ENCODE data around the gene ADSL. TPM values are rescaled to one million over a fixed set of nuclear protein-coding genes. Genes with fewer than 3 reads are reported as not detected.
"Not testable (repeated sequence)": the region's sequence is repeated elsewhere in the genome, so short reads cannot be mapped to it uniquely, and the experiment has no call there.

Gene ADSL
- total RNA-seq, 1 experiment from 2014 or later = 201 TPM

- H3K9me3 ChIP-seq (replicated peaks) = no peaks in the 10 kb centered on the region
- peaks cover 76% of the 10 kb centered on the region for H3K36me3 ChIP-seq
Observed at GRCh38 chr22:40366068-40366467, 19.8 kb downstream of the ADSL start.

GRCh38 chr22:40367342-40367741 lies 21.0 kb downstream of the ADSL start:
- DNase-seq (ENCODE audit: low read depth in 1 of 2, low spot score in 2 of 2) = no peak
- peaks cover 64% of the 10 kb centered on the region for H3K36me3 ChIP-seq
- H3K27ac ChIP-seq = no peak overlapping the region

More at GRCh38 chr22:40366068-40366467, 19.8 kb downstream of the ADSL start:
- no peak overlapping the region for H3K4me3 ChIP-seq
- no peaks in the 10 kb centered on the region for H3K27me3 ChIP-seq (replicated peaks)
- H3K4me1 ChIP-seq (replicated peaks) = no peaks in the 10 kb centered on the region
- no peak for DNase-seq (ENCODE audit: low read depth in 1 of 2, low spot score in 2 of 2)
- no peak overlapping the region for H3K27ac ChIP-seq

GRCh38 chr22:40368016-40368415 lies 21.7 kb downstream of the ADSL start:
- no peak overlapping the region for H3K27ac ChIP-seq
- DNase-seq (ENCODE audit: low read depth in 1 of 2, low spot score in 2 of 2) = no peak
- H3K27me3 ChIP-seq (replicated peaks) = no peaks in the 10 kb centered on the region
- H3K4me1 ChIP-seq (replicated peaks) = no peaks in the 10 kb centered on the region
- H3K36me3 ChIP-seq = peaks cover 58% of the 10 kb centered on the region
- H3K9me3 ChIP-seq (replicated peaks) = no peaks in the 10 kb centered on the region
- H3K4me3 ChIP-seq = no peak overlapping the region

More at GRCh38 chr22:40367342-40367741, 21.0 kb downstream of the ADSL start:
- Histone ChIP-seq H3K4me3 (no peak overlapping the region), H3K9me3 (replicated peaks) (no peaks in the 10 kb centered on the region), H3K4me1 (replicated peaks) (no peaks in the 10 kb centered on the region), H3K27me3 (replicated peaks) (no peaks in the 10 kb centered on the region)

- DNase-seq (ENCODE audit: low read depth in 1 of 2, low spot score in 2 of 2) = no peak
- Histone ChIP-seq H3K4me3 (no peak overlapping the region), H3K27ac (no peak overlapping the region), H3K27me3 (replicated peaks) (no peaks in the 10 kb centered on the region), H3K4me1 (replicated peaks) (no peaks in the 10 kb centered on the region), H3K9me3 (replicated peaks) (no peaks in the 10 kb centered on the region), H3K36me3 (peaks cover 55% of the 10 kb centered on the region)
Observed at GRCh38 chr22:40368836-40369235, 22.5 kb downstream of the ADSL start.

DNA sequence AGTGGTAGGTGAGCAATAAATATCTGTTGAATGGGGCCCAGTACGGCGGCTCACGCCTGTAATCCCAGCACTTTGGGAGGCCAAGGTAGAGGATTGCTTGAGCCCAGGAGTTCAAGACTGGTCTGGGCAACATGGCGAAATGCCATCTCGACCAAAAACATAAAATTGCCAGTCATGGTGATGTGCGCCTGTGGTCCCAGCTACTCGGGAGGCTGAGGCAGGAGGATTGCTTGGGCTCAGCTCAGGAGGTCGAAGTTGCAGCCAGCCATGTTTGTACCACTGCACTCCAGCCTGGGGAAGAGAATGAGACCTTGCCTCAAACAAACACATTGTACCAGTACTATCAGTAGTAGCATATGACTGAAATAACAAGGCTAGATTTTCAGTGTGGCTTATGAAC lies 28.3 kb downstream of the ADSL start:
- Histone ChIP-seq H3K36me3 (peaks cover 12% of the 10 kb centered on the region), H3K27me3 (replicated peaks) (no peaks in the 10 kb centered on the region), H3K9me3 (replicated peaks) (no peaks in the 10 kb centered on the region), H3K4me3 (no peak overlapping the region), H3K27ac (no peak overlapping the region), H3K4me1 (replicated peaks) (0 out of 2 replicates have a peak, but pooled peaks cover 4% of the 10 kb centered on the region)
- DNase-seq (ENCODE audit: low read depth in 1 of 2, low spot score in 2 of 2) = no peak

- H3K36me3 ChIP-seq = peaks cover 7% of the 10 kb centered on the region; the same call in 1 of the 2 replicates
- no peak for DNase-seq (ENCODE audit: low read depth in 1 of 2, low spot score in 2 of 2)
- no peak overlapping the region for H3K4me3 ChIP-seq
Observed at GRCh38 chr22:40376149-40376548, 29.8 kb downstream of the ADSL start.

GRCh38 chr22:40377931-40378330 lies 31.6 kb downstream of the ADSL start:
- no peak for DNase-seq (ENCODE audit: low read depth in 1 of 2, low spot score in 2 of 2)
- 0 out of 2 replicates have a peak, but pooled peaks cover 4% of the 10 kb centered on the region for H3K4me1 ChIP-seq (replicated peaks)
- H3K27ac ChIP-seq = no peak overlapping the region
- H3K36me3 ChIP-seq = peaks cover 6% of the 10 kb centered on the region; the same call in 1 of the 2 replicates
- no peaks in the 10 kb centered on the region for H3K9me3 ChIP-seq (replicated peaks)
- no peak overlapping the region for H3K4me3 ChIP-seq
- H3K27me3 ChIP-seq (replicated peaks) = no peaks in the 10 kb centered on the region

More at GRCh38 chr22:40376149-40376548, 29.8 kb downstream of the ADSL start:
- Histone ChIP-seq H3K9me3 (replicated peaks) (no peaks in the 10 kb centered on the region), H3K27me3 (replicated peaks) (no peaks in the 10 kb centered on the region), H3K4me1 (replicated peaks) (0 out of 2 replicates have a peak, but pooled peaks cover 4% of the 10 kb centered on the region), H3K27ac (no peak overlapping the region)

DNA sequence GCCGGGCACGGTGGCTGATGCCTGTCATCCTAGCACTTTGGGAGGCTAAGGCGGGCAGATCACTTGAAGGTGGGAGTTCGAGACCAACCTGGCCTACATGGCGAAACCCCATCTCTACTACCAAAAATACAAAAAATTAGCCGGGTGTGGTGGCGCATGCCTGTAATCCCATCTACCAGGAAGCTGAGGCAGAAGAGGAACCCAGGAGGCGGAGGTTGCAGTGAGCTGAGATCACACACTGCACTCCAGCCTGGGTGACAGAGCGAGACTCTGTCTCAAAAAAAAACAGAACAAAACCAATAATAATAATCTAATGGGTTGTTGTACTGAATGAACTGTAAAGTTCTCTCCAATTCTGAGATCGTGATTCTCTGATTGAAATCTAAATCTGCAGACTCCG lies 32.1 kb downstream of the ADSL start:
- H3K27me3 ChIP-seq (replicated peaks); H3K4me1 ChIP-seq (replicated peaks); H3K36me3 ChIP-seq; H3K27ac ChIP-seq; H3K9me3 ChIP-seq (replicated peaks); DNase-seq (ENCODE audit: low read depth in 1 of 2, low spot score in 2 of 2); H3K4me3 ChIP-seq: not testable (repeated sequence)

- no peaks in the 10 kb centered on the region for H3K9me3 ChIP-seq (replicated peaks)
- no peak overlapping the region for H3K27ac ChIP-seq
- peaks cover 13% of the 10 kb centered on the region for H3K4me1 ChIP-seq (replicated peaks)
- DNase-seq (ENCODE audit: low read depth in 1 of 2, low spot score in 2 of 2) = no peak
- no peaks in the 10 kb centered on the region for H3K27me3 ChIP-seq (replicated peaks)
- no peak overlapping the region for H3K4me3 ChIP-seq
- H3K36me3 ChIP-seq = no peaks in the 10 kb centered on the region
Observed at GRCh38 chr22:40381461-40381860, 35.2 kb downstream of the ADSL start.

- peak; percentile 69 to 70 for DNase-seq (ENCODE audit: low read depth in 1 of 2, low spot score in 2 of 2)
- Histone ChIP-seq H3K9me3 (replicated peaks) (no peaks in the 10 kb centered on the region), H3K27me3 (replicated peaks) (no peaks in the 10 kb centered on the region), H3K27ac (peak overlapping the region; percentile 65), H3K36me3 (0 out of 2 replicates have a peak, but pooled peaks cover under 1% of the 10 kb centered on the region), H3K4me1 (replicated peaks) (peaks cover 9% of the 10 kb centered on the region), H3K4me3 (no peak overlapping the region)
Observed at GRCh38 chr22:40383905-40384304, 37.6 kb downstream of the ADSL start.

GRCh38 chr22:40385036-40385782 lies 38.9 kb downstream of the ADSL start:
- 0 out of 2 replicates have a peak, but pooled peaks cover 3% of the 10 kb centered on the region for H3K36me3 ChIP-seq
- H3K4me3 ChIP-seq = no peak overlapping the region
- no peaks in the 10 kb centered on the region for H3K9me3 ChIP-seq (replicated peaks)
- H3K27me3 ChIP-seq (replicated peaks) = no peaks in the 10 kb centered on the region
- no peak for DNase-seq (ENCODE audit: low read depth in 1 of 2, low spot score in 2 of 2)
- no peak overlapping the region for H3K27ac ChIP-seq
- peaks cover 9% of the 10 kb centered on the region for H3K4me1 ChIP-seq (replicated peaks)

DNA sequence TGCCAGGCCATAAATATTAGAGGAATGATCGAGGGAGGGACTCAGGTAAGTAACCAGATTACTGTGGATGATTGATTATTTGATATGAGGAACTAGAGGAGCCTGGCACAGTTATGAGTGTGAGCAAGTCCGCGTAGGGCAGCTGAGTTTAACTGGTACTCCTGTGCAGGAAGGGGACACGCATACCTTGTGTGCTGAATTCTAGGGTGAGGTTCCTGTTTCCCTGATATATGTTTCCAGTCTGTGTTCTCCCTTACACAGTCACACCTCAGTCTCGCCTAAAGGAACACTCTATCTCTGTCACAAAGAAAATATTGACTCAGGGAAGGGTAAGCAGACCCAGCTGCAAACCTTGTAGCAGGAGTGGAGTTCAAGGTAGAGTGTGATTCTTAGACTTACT lies 41.4 kb downstream of the ADSL start:
- H3K4me3 ChIP-seq = no peak overlapping the region
- no peak for DNase-seq (ENCODE audit: low read depth in 1 of 2, low spot score in 2 of 2)
- no peaks in the 10 kb centered on the region for H3K9me3 ChIP-seq (replicated peaks)
- H3K27ac ChIP-seq = no peak overlapping the region
- H3K27me3 ChIP-seq (replicated peaks) = no peaks in the 10 kb centered on the region
- 0 out of 2 replicates have a peak, but pooled peaks cover 3% of the 10 kb centered on the region for H3K36me3 ChIP-seq
- H3K4me1 ChIP-seq (replicated peaks) = peaks cover 9% of the 10 kb centered on the region

GRCh38 chr22:40388231-40388630 lies 41.9 kb downstream of the ADSL start:
- H3K27me3 ChIP-seq (replicated peaks) = no peaks in the 10 kb centered on the region
- no peak for DNase-seq (ENCODE audit: low read depth in 1 of 2, low spot score in 2 of 2)
- H3K36me3 ChIP-seq = 0 out of 2 replicates have a peak, but pooled peaks cover 3% of the 10 kb centered on the region
- H3K9me3 ChIP-seq (replicated peaks) = no peaks in the 10 kb centered on the region
- H3K27ac ChIP-seq = no peak overlapping the region
- peaks cover 9% of the 10 kb centered on the region for H3K4me1 ChIP-seq (replicated peaks)
- no peak overlapping the region for H3K4me3 ChIP-seq

GRCh38 chr22:40391417-40391816 lies 45.1 kb downstream of the ADSL start:
- Histone ChIP-seq H3K36me3 (0 out of 2 replicates have a peak, but pooled peaks cover 3% of the 10 kb centered on the region), H3K27me3 (replicated peaks) (no peaks in the 10 kb centered on the region), H3K4me1 (replicated peaks) (no peaks in the 10 kb centered on the region), H3K27ac (no peak overlapping the region), H3K4me3 (no peak overlapping the region), H3K9me3 (replicated peaks) (no peaks in the 10 kb centered on the region)
- no peak for DNase-seq (ENCODE audit: low read depth in 1 of 2, low spot score in 2 of 2)

Data from SJSA1 (cell line).